GM18499 (cell line): Measurements from ENCODE around the gene RBMX.
"Not testable (repeated sequence)": the region's sequence is repeated elsewhere in the genome, so short reads cannot be mapped to it uniquely, and the experiment has no call there.

Experiments
- ATAC-seq: cut with Tn5 transposase; IDR thresholded peaks from one replicate; pipeline ENCODE4 v1.9.1; 2021; ENCODE audit warnings: moderate number of reproducible peaks; ENCODE audit not compliant: insufficient read depth, unreplicated experiment

The RBMX gene

GRCh38 chrX:136879001-136879687, 1.4 kb downstream of the RBMX start:
- no peak for ATAC-seq

GRCh38 chrX:136878423-136878822, 2.1 kb downstream of the RBMX start:
- ATAC-seq, result no peak

- not testable (repeated sequence) for ATAC-seq
Measured at GRCh38 chrX:136874114-136874513, 6.4 kb downstream of the RBMX start.

GRCh38 chrX:136873210-136873609, 7.3 kb downstream of the RBMX start:
- not testable (repeated sequence) for ATAC-seq

GRCh38 chrX:136872091-136872700, 8.3 kb downstream of the RBMX start:
- no peak for ATAC-seq

GRCh38 chrX:136870064-136870463, 10.5 kb downstream of the RBMX start:
- ATAC-seq, result no peak

GRCh38 chrX:136868283-136869055, 12.1 kb downstream of the RBMX start:
- no peak for ATAC-seq

GRCh38 chrX:136867518-136867917, 13.0 kb downstream of the RBMX start:
- ATAC-seq, result no peak

- no peak for ATAC-seq
Measured at GRCh38 chrX:136867096-136867491, 13.4 kb downstream of the RBMX start.

- no peak for ATAC-seq
Measured at GRCh38 chrX:136866337-136867095, 14.0 kb downstream of the RBMX start.

- no peak for ATAC-seq
Measured at GRCh38 chrX:136865270-136866158, 15.0 kb downstream of the RBMX start.

- no peak for ATAC-seq
Measured at GRCh38 chrX:136863826-136864225, 16.7 kb downstream of the RBMX start.

GRCh38 chrX:136862546-136862945, 18.0 kb downstream of the RBMX start:
- ATAC-seq, result no peak

- no peak for ATAC-seq
Measured at GRCh38 chrX:136861877-136862276, 18.6 kb downstream of the RBMX start.

- ATAC-seq, result no peak
Measured at GRCh38 chrX:136858007-136858756, 22.3 kb downstream of the RBMX start.

GRCh38 chrX:136856551-136856950, 24.0 kb downstream of the RBMX start:
- ATAC-seq, result peak; percentile 83

- ATAC-seq, result peak; percentile 14
Measured at GRCh38 chrX:136856050-136856449, 24.5 kb downstream of the RBMX start.

GRCh38 chrX:136851526-136851925, 29.0 kb downstream of the RBMX start:
- ATAC-seq, result no peak
